Fibroblast of villous mesenchyme (primary cell): Measurements from ENCODE around the gene RMRP. TPM values are rescaled to one million over a fixed set of nuclear protein-coding genes. Genes with fewer than 3 reads are reported as not detected.
A peak's percentile ranks its signal among the peaks of the same experiment; 100 is the strongest.
"Not testable (repeated sequence)": the region's sequence is repeated elsewhere in the genome, so short reads cannot be mapped to it uniquely, and the experiment has no call there.

Source experiments
- DNase-seq: peaks from one replicate; pipeline ENCODE4 v3.0.0-alpha.2; 2010; ENCODE audit warnings: low read depth
- H3K4me3 ChIP-seq: 2 replicates; pipeline ENCODE4 v1.5.1; 2011; ENCODE audit warnings: low read depth, mild to moderate bottlenecking, low read length
- CTCF ChIP-seq: IDR thresholded peaks from 2 replicates; pipeline ENCODE4 v1.5.1; 2012; ENCODE audit warnings: low read depth, mild to moderate bottlenecking, low read length; ENCODE audit not compliant: insufficient read depth
- total RNA-seq: library from RNA; depleted of rRNA; stranded (reverse); fragments of >200 nt; gene quantifications from 2 replicates; pipeline ENCODE4 v1.2.3, GENCODE V29; 2012

The RMRP gene
- total RNA-seq, 1 donor, result 103,191 TPM

GRCh38 chr9:35651956-35652828 lies 5.6 kb downstream of the RMRP start:
- peak; percentile 77 for DNase-seq
- TF ChIP-seq CTCF, result no peak
- no peak overlapping the region for H3K4me3 ChIP-seq

- no peak for DNase-seq
- no peak for TF ChIP-seq CTCF
- no peak within 1 kb of the TSS for H3K4me3 ChIP-seq
Measured at GRCh38 chr9:35650341-35651158, 7.3 kb downstream of the RMRP start, which contains the start of gene SIT1. SIT1 (minus strand) TSS chr9:35650931; CDS start chr9:35650853, 78 bp downstream.

DNA sequence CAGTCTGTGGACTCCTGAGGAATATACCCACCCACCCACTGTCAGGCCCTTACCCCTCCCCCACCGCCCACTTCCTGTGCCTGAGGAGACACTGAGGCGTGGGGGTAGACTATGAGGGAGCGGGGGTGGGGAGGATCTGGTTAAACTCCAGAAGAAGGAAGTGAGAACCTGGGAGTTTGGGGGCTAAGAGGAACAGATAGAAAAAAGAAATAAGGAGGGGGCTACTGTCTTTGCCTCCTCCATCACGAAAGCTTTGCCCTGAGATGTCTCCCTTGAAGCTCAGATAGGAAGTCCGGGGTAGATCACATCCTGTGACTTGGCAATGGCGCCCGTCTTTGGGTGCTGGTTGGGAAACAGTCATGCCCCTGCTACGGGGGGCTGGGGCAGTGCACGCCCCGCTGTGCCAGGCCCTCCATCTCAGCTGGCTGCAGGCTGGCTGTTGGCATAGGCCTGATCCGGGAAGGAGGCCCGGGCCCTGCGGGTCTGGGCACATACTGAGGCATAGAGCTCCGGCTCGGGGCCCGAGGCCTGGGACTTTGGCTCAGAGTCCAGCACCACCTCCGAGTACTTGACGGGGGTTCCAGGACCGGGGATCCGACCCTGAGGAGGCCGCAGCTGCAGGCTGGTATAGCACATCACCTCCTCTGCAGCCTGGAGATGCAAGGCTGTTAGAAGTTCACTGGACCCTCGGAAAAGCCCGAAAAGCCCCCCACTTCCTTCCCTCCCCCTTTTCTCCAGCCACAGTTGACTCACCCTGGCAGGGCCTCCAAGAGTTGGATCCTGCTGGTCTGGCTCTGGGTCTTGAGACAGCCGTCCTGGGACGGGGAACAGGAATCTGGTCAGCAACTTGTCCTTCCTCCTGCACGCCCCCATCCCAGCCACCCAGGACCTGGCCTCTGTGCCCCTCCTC lies 8.1 kb downstream of the RMRP start:
- no peak for TF ChIP-seq CTCF
- H3K4me3 ChIP-seq, result no peak overlapping the region
- DNase-seq, result no peak

DNA sequence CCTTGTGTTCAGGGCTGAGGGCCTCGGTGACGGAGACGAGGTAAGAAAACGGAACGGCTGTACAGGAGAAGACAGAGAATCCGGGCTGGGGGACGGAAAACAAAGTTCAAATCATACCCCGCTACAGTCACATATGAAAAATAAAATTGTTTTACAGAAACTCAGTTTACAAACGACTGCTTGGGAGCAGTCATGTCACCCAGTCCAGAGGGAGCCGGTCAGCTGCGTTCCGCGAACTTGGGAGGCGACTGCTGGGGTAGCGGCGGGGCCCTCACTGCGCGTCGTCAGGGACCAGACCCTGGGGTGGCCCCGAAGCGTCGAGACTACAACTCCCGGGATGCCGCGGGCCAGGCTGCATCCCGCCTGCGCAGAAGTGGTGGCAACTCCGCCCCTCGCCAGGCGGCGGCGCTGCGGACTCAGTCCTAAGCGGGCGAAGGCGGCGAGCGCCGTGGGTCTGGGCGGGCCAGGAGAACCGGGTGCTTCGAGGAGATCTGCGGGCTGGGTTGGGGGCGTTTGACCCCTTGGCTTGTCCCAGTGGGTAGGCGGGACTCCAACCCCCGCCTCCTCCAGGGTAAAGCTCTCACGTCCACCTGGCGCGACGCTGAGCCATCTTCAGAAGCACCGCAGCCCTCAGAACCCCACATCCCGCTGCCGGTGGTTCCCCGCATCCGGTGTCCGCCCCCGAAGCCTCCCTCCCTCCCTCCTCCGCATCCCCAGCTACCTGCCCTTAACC lies 11.1 kb downstream of the RMRP start:
- TF ChIP-seq CTCF, result peak; percentile 90

DNA sequence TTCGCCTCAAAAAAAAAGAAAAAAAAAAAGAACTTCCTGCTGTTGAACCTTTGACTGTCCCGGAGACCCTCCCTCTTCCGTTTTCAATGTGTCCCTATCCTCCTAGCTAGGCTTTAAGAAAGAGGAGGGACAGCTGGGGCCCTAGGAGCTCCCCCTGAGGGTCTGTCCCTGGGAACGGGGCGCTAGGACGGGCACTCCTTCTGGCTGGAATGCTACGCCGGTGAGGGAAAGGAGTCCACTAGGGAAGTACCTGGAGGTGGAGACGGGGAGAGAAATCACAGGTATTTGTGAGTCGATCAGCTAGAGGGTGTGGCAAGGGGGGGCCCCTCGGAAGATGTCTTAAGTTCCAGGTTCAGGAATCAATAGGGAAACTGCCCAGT lies 11.7 kb downstream of the RMRP start:
- H3K4me3 ChIP-seq, result peak overlapping the region; percentile 67
- peak; percentile 26 for DNase-seq
- no peak for TF ChIP-seq CTCF

More for the DNA sequence above, 11.1 kb downstream of the RMRP start:
- peak; percentile 88 for DNase-seq
- peak overlapping the region; percentile 67 for H3K4me3 ChIP-seq

- peak overlapping the region; percentile 67 for H3K4me3 ChIP-seq
- not testable (repeated sequence) for DNase-seq
Measured at GRCh38 chr9:35645736-35646135, 12.1 kb downstream of the RMRP start.
